DOHH2 (cell line): ENCODE results near the gene NME7.

ENCODE experiments used
- EZH2phosphoT487 ChIP-seq: fragments of 200-600 bp; sonication (generic); IDR thresholded peaks from 2 replicates; pipeline ENCODE4 v1.6.1; 2017; ENCODE audit warnings: borderline replicate concordance, mild to moderate bottlenecking, antibody characterized with exemption, low read length, moderate library complexity, mixed read lengths
- TF ChIP-seq, protein P1 (sequence below): fragments of 200-600 bp; sonication (generic); IDR thresholded peaks from one replicate; pipeline ENCODE4 v1.5.1; 2014; ENCODE audit warnings: antibody characterized with exemption, mild to moderate bottlenecking, low read depth, low read length; ENCODE audit not compliant: poor library complexity, severe bottlenecking

DNA sequence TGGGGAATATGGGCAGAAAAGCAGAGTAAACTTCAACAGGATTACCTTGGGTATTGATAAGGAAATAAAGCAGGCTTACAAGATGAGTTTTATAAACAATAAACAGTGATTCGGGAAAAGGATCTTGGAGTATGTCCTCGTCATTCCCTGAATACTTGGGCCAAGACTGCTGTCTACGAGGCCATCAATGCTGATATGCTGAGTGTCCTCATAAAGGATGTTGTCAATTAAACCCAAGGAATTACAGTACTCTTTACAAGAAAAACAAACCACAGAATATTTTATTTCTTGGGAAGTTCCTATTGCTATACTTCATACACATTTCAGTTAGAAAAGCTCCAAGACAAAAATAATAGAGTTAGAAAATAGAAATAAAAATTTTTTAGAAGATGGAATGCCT is 226.2 kb downstream of the NME7 start:
- TF ChIP-seq, protein P1, sequence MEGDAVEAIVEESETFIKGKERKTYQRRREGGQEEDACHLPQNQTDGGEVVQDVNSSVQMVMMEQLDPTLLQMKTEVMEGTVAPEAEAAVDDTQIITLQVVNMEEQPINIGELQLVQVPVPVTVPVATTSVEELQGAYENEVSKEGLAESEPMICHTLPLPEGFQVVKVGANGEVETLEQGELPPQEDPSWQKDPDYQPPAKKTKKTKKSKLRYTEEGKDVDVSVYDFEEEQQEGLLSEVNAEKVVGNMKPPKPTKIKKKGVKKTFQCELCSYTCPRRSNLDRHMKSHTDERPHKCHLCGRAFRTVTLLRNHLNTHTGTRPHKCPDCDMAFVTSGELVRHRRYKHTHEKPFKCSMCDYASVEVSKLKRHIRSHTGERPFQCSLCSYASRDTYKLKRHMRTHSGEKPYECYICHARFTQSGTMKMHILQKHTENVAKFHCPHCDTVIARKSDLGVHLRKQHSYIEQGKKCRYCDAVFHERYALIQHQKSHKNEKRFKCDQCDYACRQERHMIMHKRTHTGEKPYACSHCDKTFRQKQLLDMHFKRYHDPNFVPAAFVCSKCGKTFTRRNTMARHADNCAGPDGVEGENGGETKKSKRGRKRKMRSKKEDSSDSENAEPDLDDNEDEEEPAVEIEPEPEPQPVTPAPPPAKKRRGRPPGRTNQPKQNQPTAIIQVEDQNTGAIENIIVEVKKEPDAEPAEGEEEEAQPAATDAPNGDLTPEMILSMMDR = no peak
- TF ChIP-seq EZH2phosphoT487 = no peak
